ENCODE data around the gene VEGFC. TPM values are rescaled to one million over a fixed set of nuclear protein-coding genes. Genes with fewer than 3 reads are reported as not detected.

Gene VEGFC
- total RNA-seq, 1 experiment from 2014 or later, result 8.7 TPM

- Histone ChIP-seq H3K27ac (no peak overlapping the region), H3K4me1 (replicated peaks; ENCODE audit: insufficient read depth) (no peaks in the 10 kb centered on the region), H3K4me2 (no peak overlapping the region), H3K9me3 (ENCODE audit: insufficient read depth, low read depth) (no peaks in the 10 kb centered on the region), H3K27me3 (ENCODE audit: insufficient read depth, low read depth) (no peaks in the 10 kb centered on the region), H3K9me2 (ENCODE audit: insufficient read depth) (no peaks in the 10 kb centered on the region), H3K79me2 (ENCODE audit: low read depth) (no peaks in the 10 kb centered on the region), H3F3A (ENCODE audit: insufficient read depth, low read depth) (no peaks in the 10 kb centered on the region), H3K4me3 (no peak overlapping the region), H2AFZ (no peak overlapping the region), H4K20me1 (ENCODE audit: insufficient read depth) (no peaks in the 10 kb centered on the region), H3K36me3 (ENCODE audit: low read depth) (no peaks in the 10 kb centered on the region)
- POLR2A ChIA-PET (ENCODE audit: unreplicated experiment), result no interaction called here
- intact Hi-C loops (cut with micrococcal nuclease; ENCODE audit: unreplicated experiment), result no loop called here
- CTCF ChIA-PET, result no interaction called here
- DNase-seq, result no peak
- no TSS peak for BruUV-seq (replicated peaks)
- no peak for TF ChIP-seq CTCF (conservative IDR thresholded peaks at IDR 0.05)
- TF ChIP-seq EZH2 (IDR thresholded peaks at IDR 0.05; ENCODE audit: low read depth), result no peak
Measured at GRCh38 chr4:176745902-176746301, 46.8 kb downstream of the VEGFC start.

- Histone ChIP-seq H2AFZ (no peak overlapping the region), H3K9me3 (ENCODE audit: insufficient read depth, low read depth) (no peaks in the 10 kb centered on the region), H3K4me2 (no peak overlapping the region), H3K4me1 (replicated peaks; ENCODE audit: insufficient read depth) (no peaks in the 10 kb centered on the region), H4K20me1 (ENCODE audit: insufficient read depth) (no peaks in the 10 kb centered on the region), H3K79me2 (ENCODE audit: low read depth) (no peaks in the 10 kb centered on the region), H3K27me3 (ENCODE audit: insufficient read depth, low read depth) (no peaks in the 10 kb centered on the region), H3K27ac (no peak overlapping the region), H3K4me3 (no peak overlapping the region), H3F3A (ENCODE audit: insufficient read depth, low read depth) (no peaks in the 10 kb centered on the region), H3K36me3 (ENCODE audit: low read depth) (no peaks in the 10 kb centered on the region), H3K9me2 (ENCODE audit: insufficient read depth) (no peaks in the 10 kb centered on the region)
- ChIA-PET CTCF (no interaction called here), POLR2A (ENCODE audit: unreplicated experiment) (no interaction called here)
- TF ChIP-seq EZH2 (IDR thresholded peaks at IDR 0.05; ENCODE audit: low read depth), result no peak
- no peak for TF ChIP-seq CTCF (conservative IDR thresholded peaks at IDR 0.05)
- intact Hi-C loops (cut with micrococcal nuclease; ENCODE audit: unreplicated experiment), result no loop called here
- DNase-seq, result no peak
- no TSS peak for BruUV-seq (replicated peaks)
Measured at GRCh38 chr4:176744091-176744490, 48.6 kb downstream of the VEGFC start.

- TF ChIP-seq EZH2 (IDR thresholded peaks at IDR 0.05; ENCODE audit: low read depth) (no peak), CTCF (conservative IDR thresholded peaks at IDR 0.05) (no peak)
- Histone ChIP-seq H3K27me3 (ENCODE audit: insufficient read depth, low read depth) (no peaks in the 10 kb centered on the region), H3K4me2 (no peak overlapping the region), H3F3A (ENCODE audit: insufficient read depth, low read depth) (no peaks in the 10 kb centered on the region), H3K4me3 (no peak overlapping the region), H3K9me2 (ENCODE audit: insufficient read depth) (no peaks in the 10 kb centered on the region), H3K27ac (no peak overlapping the region), H4K20me1 (ENCODE audit: insufficient read depth) (no peaks in the 10 kb centered on the region), H3K36me3 (ENCODE audit: low read depth) (no peaks in the 10 kb centered on the region), H3K79me2 (ENCODE audit: low read depth) (no peaks in the 10 kb centered on the region), H3K9me3 (ENCODE audit: insufficient read depth, low read depth) (no peaks in the 10 kb centered on the region), H3K4me1 (replicated peaks; ENCODE audit: insufficient read depth) (no peaks in the 10 kb centered on the region), H2AFZ (no peak overlapping the region)
- BruUV-seq (replicated peaks), result no TSS peak
- POLR2A ChIA-PET (ENCODE audit: unreplicated experiment), result no interaction called here
- CTCF ChIA-PET, result no interaction called here
- intact Hi-C loops (cut with micrococcal nuclease; ENCODE audit: unreplicated experiment), result no loop called here
- no peak for DNase-seq
Measured at GRCh38 chr4:176742211-176742610, 50.5 kb downstream of the VEGFC start.
